GM19467 (cell line): ENCODE measurements around the gene RRP9.
"Not testable (repeated sequence)": the region's sequence is repeated elsewhere in the genome, so short reads cannot be mapped to it uniquely, and the experiment has no call there.

ENCODE experiments used
- ATAC-seq: cut with Tn5 transposase; IDR thresholded peaks from one replicate; pipeline ENCODE4 v1.9.1; 2021; ENCODE audit warnings: mild to moderate bottlenecking, moderate library complexity; ENCODE audit not compliant: unreplicated experiment

RRP9 gene

GRCh38 chr3:51940648-51941462, 849 bp downstream of the RRP9 start:
- ATAC-seq = no peak

GRCh38 chr3:51938780-51939425, 2.8 kb downstream of the RRP9 start:
- ATAC-seq = no peak

- no peak for ATAC-seq
Measured at GRCh38 chr3:51937611-51938450, 3.9 kb downstream of the RRP9 start.

- ATAC-seq = no peak
Measured at GRCh38 chr3:51937014-51937413, 4.7 kb downstream of the RRP9 start.

- no peak for ATAC-seq
Measured at GRCh38 chr3:51935886-51936755, 5.6 kb downstream of the RRP9 start.

- no peak for ATAC-seq
Measured at GRCh38 chr3:51934991-51935885, 6.5 kb downstream of the RRP9 start.

GRCh38 chr3:51934139-51934850, 7.4 kb downstream of the RRP9 start:
- no peak for ATAC-seq

GRCh38 chr3:51933471-51934138, 8.1 kb downstream of the RRP9 start:
- no peak for ATAC-seq

- ATAC-seq = no peak
Measured at GRCh38 chr3:51932471-51933370, 9.0 kb downstream of the RRP9 start.

GRCh38 chr3:51931756-51932155, 9.9 kb downstream of the RRP9 start:
- no peak for ATAC-seq

GRCh38 chr3:51930439-51930838, 11.3 kb downstream of the RRP9 start:
- ATAC-seq = no peak

- ATAC-seq = no peak
Measured at GRCh38 chr3:51929420-51930003, 12.2 kb downstream of the RRP9 start.

- ATAC-seq = not testable (repeated sequence)
Measured at GRCh38 chr3:51928981-51929380, 12.7 kb downstream of the RRP9 start.

- ATAC-seq = no peak
Measured at GRCh38 chr3:51928438-51928837, 13.3 kb downstream of the RRP9 start.

GRCh38 chr3:51927061-51927977, 14.4 kb downstream of the RRP9 start:
- no peak for ATAC-seq

- no peak for ATAC-seq
Measured at GRCh38 chr3:51921081-51921578, 20.6 kb downstream of the RRP9 start.
